22Rv1 (cell line): ENCODE measurements around the gene MORC3.
"Not testable (repeated sequence)": the region's sequence is repeated elsewhere in the genome, so short reads cannot be mapped to it uniquely, and the experiment has no call there.

ENCODE experiments used
- H3K27ac ChIP-seq: fragments of 450-650 bp; 2 replicates; pipeline ENCODE4 v1.5.1; 2017
- ZFX ChIP-seq: fragments of 450-650 bp; IDR thresholded peaks from 2 replicates; pipeline ENCODE4 v1.6.1; 2017; ENCODE audit warnings: antibody characterized with exemption, borderline replicate concordance
- TF ChIP-seq, protein P1 (sequence below): fragments of 450-650 bp; IDR thresholded peaks from 2 replicates; pipeline ENCODE4 v1.5.1; 2017; ENCODE audit warnings: mild to moderate bottlenecking

Gene MORC3

GRCh38 chr21:36385233-36386030, 65.4 kb downstream of the MORC3 start, which contains the start of gene CHAF1B:
Gene CHAF1B (plus strand): TSS chr21:36385392. CDS start chr21:36386137, 745 bp downstream.
- TF ChIP-seq ZFX: no peak
- TF ChIP-seq, protein P1, sequence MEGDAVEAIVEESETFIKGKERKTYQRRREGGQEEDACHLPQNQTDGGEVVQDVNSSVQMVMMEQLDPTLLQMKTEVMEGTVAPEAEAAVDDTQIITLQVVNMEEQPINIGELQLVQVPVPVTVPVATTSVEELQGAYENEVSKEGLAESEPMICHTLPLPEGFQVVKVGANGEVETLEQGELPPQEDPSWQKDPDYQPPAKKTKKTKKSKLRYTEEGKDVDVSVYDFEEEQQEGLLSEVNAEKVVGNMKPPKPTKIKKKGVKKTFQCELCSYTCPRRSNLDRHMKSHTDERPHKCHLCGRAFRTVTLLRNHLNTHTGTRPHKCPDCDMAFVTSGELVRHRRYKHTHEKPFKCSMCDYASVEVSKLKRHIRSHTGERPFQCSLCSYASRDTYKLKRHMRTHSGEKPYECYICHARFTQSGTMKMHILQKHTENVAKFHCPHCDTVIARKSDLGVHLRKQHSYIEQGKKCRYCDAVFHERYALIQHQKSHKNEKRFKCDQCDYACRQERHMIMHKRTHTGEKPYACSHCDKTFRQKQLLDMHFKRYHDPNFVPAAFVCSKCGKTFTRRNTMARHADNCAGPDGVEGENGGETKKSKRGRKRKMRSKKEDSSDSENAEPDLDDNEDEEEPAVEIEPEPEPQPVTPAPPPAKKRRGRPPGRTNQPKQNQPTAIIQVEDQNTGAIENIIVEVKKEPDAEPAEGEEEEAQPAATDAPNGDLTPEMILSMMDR: no peak
- H3K27ac ChIP-seq: peak within 1 kb of the TSS; percentile 61

DNA sequence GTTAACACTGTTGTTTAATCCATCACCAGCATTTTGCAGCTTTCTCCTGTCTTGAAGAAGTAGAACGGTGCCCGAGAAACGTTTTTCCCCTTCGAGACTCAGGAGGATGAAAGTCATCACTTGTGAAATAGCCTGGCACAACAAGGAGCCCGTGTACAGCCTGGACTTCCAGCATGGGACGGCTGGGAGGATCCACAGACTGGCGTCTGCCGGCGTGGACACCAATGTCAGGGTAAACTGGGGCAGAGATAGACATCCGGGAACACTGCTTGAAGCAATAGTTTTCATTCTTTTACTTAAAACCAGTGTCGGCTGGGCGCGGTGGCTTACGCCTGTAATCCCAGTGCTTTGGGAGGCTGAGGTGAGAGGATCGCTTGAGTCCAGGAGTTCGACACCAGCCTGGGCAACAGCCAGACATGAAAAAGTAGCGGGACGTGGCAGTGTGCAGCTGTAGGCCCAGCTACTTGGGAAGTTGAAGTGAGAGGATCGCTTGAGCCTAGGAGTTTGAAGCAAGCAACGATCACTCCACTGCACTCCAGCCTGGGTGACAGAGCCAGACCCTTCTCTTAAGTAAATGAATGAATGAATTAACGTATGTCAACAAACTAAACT, 66.1 kb downstream of the MORC3 start:
- TF ChIP-seq, protein P1: no peak
- TF ChIP-seq ZFX: no peak
- peak overlapping the region; percentile 61 for H3K27ac ChIP-seq

- no peak overlapping the region for H3K27ac ChIP-seq
- TF ChIP-seq, protein P1: no peak
- TF ChIP-seq ZFX: no peak
Measured at GRCh38 chr21:36388096-36388495, 68.1 kb downstream of the MORC3 start.

DNA sequence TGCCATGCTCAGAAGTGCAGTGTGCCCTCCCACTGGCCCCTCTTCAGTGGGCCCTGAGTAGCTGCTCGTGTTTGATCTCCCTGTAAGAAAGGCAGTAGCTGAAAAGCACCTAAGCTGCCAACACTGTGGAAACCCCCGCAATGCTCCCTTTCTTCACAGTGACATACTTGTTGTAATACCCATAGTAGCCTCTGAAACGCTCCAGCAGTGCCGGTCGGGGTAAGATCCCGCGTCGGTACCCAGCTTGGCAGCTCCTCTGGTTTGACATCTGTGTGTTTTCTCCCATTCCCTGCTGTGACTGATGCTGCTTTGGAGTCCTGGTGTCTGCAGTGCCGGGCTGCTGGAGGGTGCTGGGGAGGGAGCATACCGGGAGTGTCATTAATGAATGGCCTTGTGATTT, 68.8 kb downstream of the MORC3 start:
- no peak for TF ChIP-seq ZFX
- TF ChIP-seq, protein P1: no peak
- H3K27ac ChIP-seq: no peak overlapping the region

GRCh38 chr21:36391649-36392048, 71.7 kb downstream of the MORC3 start:
- not testable (repeated sequence) for H3K27ac ChIP-seq

DNA sequence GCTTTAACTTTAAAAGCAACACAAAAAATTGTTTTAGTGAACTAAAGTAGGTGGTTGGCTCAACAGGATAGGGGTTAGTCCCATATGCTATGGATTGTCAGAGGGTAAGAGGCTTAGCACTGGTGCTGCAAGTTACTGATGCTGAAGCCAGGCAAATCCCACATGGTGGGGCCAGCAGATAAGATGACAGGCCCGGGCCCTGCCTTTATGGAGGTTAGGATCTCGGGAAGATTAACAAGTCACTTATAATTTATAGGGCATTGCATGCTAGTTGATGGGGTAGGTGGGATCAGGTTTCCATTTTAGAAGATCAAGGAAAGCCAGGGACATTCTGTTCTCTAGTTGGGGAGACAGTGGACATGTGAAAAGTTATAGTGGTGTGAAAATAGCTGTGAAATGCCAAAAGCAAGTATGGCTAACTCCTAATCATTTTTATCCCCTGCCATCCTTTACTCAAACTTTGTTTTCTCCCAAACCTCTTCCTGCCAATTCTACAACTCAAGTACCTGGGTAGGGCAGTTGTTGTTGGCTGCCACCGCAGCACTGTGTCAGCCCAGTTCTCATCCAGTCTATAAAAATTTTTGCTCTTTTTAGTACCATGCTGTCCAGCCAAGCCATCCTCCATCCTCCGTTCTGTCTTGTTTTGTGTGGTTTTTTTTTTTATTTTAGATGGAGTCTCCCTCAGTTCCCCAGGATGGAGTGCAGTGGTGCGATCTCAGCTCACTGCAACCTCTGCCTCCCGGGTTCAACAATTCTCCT, 75.5 kb downstream of the MORC3 start:
- TF ChIP-seq, protein P1: no peak
- H3K27ac ChIP-seq: no peak overlapping the region

GRCh38 chr21:36396325-36396724, 76.3 kb downstream of the MORC3 start:
- no peak for TF ChIP-seq ZFX
- TF ChIP-seq, protein P1: no peak

More at GRCh38 chr21:36396325-36396724, 76.3 kb downstream of the MORC3 start:
- no peak overlapping the region for H3K27ac ChIP-seq
